Mesendoderm (in vitro differentiated cells): ENCODE results near the gene ORAI1.
"Not testable (repeated sequence)": the region's sequence is repeated elsewhere in the genome, so short reads cannot be mapped to it uniquely, and the experiment has no call there.

ENCODE experiments used
- DNase-seq: peaks from one replicate; pipeline ENCODE4 v3.0.0; 2013
- H2AK5ac ChIP-seq: 2 replicates; pipeline ENCODE4 v1.6.1; 2013; ENCODE audit warnings: low read length, inconsistent platforms
- H2BK120ac ChIP-seq: 2 replicates; pipeline ENCODE4 v1.6.1; 2013; ENCODE audit warnings: low read depth, mild to moderate bottlenecking, low read length, moderate library complexity, mixed read lengths
- H2BK15ac ChIP-seq: replicated peaks from 2 replicates; pipeline ENCODE4 v1.6.1; 2013; ENCODE audit warnings: low read depth, mild to moderate bottlenecking, moderate library complexity
- H2BK5ac ChIP-seq: 2 replicates; pipeline ENCODE4 v1.6.1; 2013; ENCODE audit warnings: low read length, inconsistent platforms
- H3K18ac ChIP-seq: 2 replicates; pipeline ENCODE4 v1.6.1; 2013; ENCODE audit warnings: mild to moderate bottlenecking, low read length, mixed read lengths
- H3K23ac ChIP-seq: one replicate; pipeline ENCODE4 v1.6.1; 2013; ENCODE audit warnings: low read length
- H3K27ac ChIP-seq: 2 replicates; pipeline ENCODE4 v1.5.1; 2013; ENCODE audit warnings: low read depth, mild to moderate bottlenecking, inconsistent platforms, low read length, moderate library complexity
- H3K27me3 ChIP-seq: 2 replicates; pipeline ENCODE4 v1.6.1; 2013; ENCODE audit warnings: low read length, control low read depth, mild to moderate bottlenecking, inconsistent platforms; ENCODE audit not compliant: insufficient read depth, poor library complexity
- H3K36me3 ChIP-seq: 2 replicates; pipeline ENCODE4 v1.6.1; 2013; ENCODE audit warnings: low read length, inconsistent platforms; ENCODE audit not compliant: control insufficient read depth, insufficient read depth
- H3K4ac ChIP-seq: one replicate; pipeline ENCODE4 v1.6.1; 2013; ENCODE audit warnings: low read depth, mild to moderate bottlenecking, low read length, moderate library complexity
- H3K4me1 ChIP-seq: 2 replicates; pipeline ENCODE4 v1.6.1; 2013; ENCODE audit warnings: low read depth, low read length, inconsistent platforms; ENCODE audit not compliant: control insufficient read depth
- H3K4me2 ChIP-seq: 2 replicates; pipeline ENCODE4 v1.6.1; 2013; ENCODE audit warnings: low read length
- H3K4me3 ChIP-seq: 2 replicates; pipeline ENCODE4 v1.5.1; 2013; ENCODE audit warnings: mild to moderate bottlenecking, low read length
- H3K56ac ChIP-seq: one replicate; pipeline ENCODE4 v1.6.1; 2013; ENCODE audit warnings: low read length
- H3K79me1 ChIP-seq: 2 replicates; pipeline ENCODE4 v1.6.1; 2013; ENCODE audit warnings: low read length, inconsistent platforms
- H3K79me2 ChIP-seq: 2 replicates; pipeline ENCODE4 v1.6.1; 2013; ENCODE audit warnings: mild to moderate bottlenecking, low read length; ENCODE audit not compliant: control insufficient read depth, insufficient read depth
- H3K9ac ChIP-seq: 2 replicates; pipeline ENCODE4 v1.6.1; 2013; ENCODE audit warnings: low read length, inconsistent platforms
- H4K5ac ChIP-seq: one replicate; pipeline ENCODE4 v1.6.1; 2013; ENCODE audit warnings: low read length
- H4K8ac ChIP-seq: one replicate; pipeline ENCODE4 v1.6.1; 2013; ENCODE audit warnings: low read depth, mild to moderate bottlenecking, control low read depth, low read length, moderate library complexity
- WGBS: extraction: QIAGEN DNeasy Blood & Tissue Kit; methylation state at CpG from one replicate; pipeline ENCODE4 v1.1.7; 2013; ENCODE audit warnings: low lambda C conversion rate, missing lambda C conversion rate; ENCODE audit not compliant: insufficient coverage; ENCODE audit errors: extremely low coverage; 5-methylcytosine and 5-hydroxymethylcytosine counted together

Gene ORAI1

GRCh38 chr12:121652767-121653497, 26.6 kb downstream of the ORAI1 start:
- no peak overlapping the region for H2BK120ac ChIP-seq
- no peaks in the 10 kb centered on the region for H3K36me3 ChIP-seq
- no peak overlapping the region for H3K23ac ChIP-seq
- no CpG with 5 or more reads among the region's 16 CpGs for WGBS
- peak; percentile 33 for DNase-seq
- no peak overlapping the region for H3K4ac ChIP-seq
- H3K4me2 ChIP-seq = no peak overlapping the region
- no peaks in the 10 kb centered on the region for H3K79me2 ChIP-seq
- no peak overlapping the region for H4K5ac ChIP-seq
- no peak overlapping the region for H3K4me3 ChIP-seq
- no peak overlapping the region for H2BK15ac ChIP-seq
- no peak overlapping the region for H2AK5ac ChIP-seq
- no peaks in the 10 kb centered on the region for H3K79me1 ChIP-seq
- H2BK5ac ChIP-seq = no peak overlapping the region
- H3K18ac ChIP-seq = no peak overlapping the region
- no peaks in the 10 kb centered on the region for H3K4me1 ChIP-seq
- no peak overlapping the region for H3K27ac ChIP-seq
- no peak overlapping the region for H3K9ac ChIP-seq
- no peak overlapping the region for H4K8ac ChIP-seq
- no peak overlapping the region for H3K56ac ChIP-seq
- H3K27me3 ChIP-seq = no peaks in the 10 kb centered on the region

- H4K5ac ChIP-seq = no peak overlapping the region
- H4K8ac ChIP-seq = no peak overlapping the region
- no peaks in the 10 kb centered on the region for H3K79me2 ChIP-seq
- H3K27ac ChIP-seq = no peak overlapping the region
- no peak overlapping the region for H2AK5ac ChIP-seq
- no peak for DNase-seq
- no peak overlapping the region for H3K4me3 ChIP-seq
- peaks cover 2% of the 10 kb centered on the region for H3K4me1 ChIP-seq
- H2BK15ac ChIP-seq = no peak overlapping the region
- no peak overlapping the region for H3K4ac ChIP-seq
- H3K27me3 ChIP-seq = no peaks in the 10 kb centered on the region
- WGBS = no CpG with 5 or more reads among the region's 18 CpGs
- H3K9ac ChIP-seq = no peak overlapping the region
- no peak overlapping the region for H2BK120ac ChIP-seq
- no peaks in the 10 kb centered on the region for H3K36me3 ChIP-seq
- H3K4me2 ChIP-seq = no peak overlapping the region
- H3K23ac ChIP-seq = no peak overlapping the region
- no peak overlapping the region for H2BK5ac ChIP-seq
- H3K56ac ChIP-seq = no peak overlapping the region
- H3K79me1 ChIP-seq = no peaks in the 10 kb centered on the region
- no peak overlapping the region for H3K18ac ChIP-seq
Measured at GRCh38 chr12:121653999-121654398, 27.7 kb downstream of the ORAI1 start.

GRCh38 chr12:121656122-121656521, 29.8 kb downstream of the ORAI1 start:
- Histone ChIP-seq H3K36me3 (no peaks in the 10 kb centered on the region), H3K4me1 (peaks cover 4% of the 10 kb centered on the region), H4K5ac (no peak overlapping the region), H3K4ac (no peak overlapping the region), H3K9ac (no peak overlapping the region), H3K79me1 (no peaks in the 10 kb centered on the region), H2BK15ac (no peak overlapping the region), H3K56ac (no peak overlapping the region), H3K27ac (no peak overlapping the region), H4K8ac (no peak overlapping the region), H2AK5ac (no peak overlapping the region), H3K4me2 (no peak overlapping the region), H3K27me3 (no peaks in the 10 kb centered on the region), H3K4me3 (no peak overlapping the region), H2BK5ac (no peak overlapping the region), H2BK120ac (no peak overlapping the region), H3K79me2 (no peaks in the 10 kb centered on the region), H3K18ac (no peak overlapping the region), H3K23ac (no peak overlapping the region)
- no CpG with 5 or more reads among the region's 2 CpGs for WGBS
- no peak for DNase-seq

- H3K4me3 ChIP-seq = no peak overlapping the region
- WGBS = no CpG with 5 or more reads among the region's 18 CpGs
- peak; percentile 53 for DNase-seq
Measured at GRCh38 chr12:121657305-121658008, 31.1 kb downstream of the ORAI1 start.

GRCh38 chr12:121661353-121662105, 35.2 kb downstream of the ORAI1 start:
- H3K9ac ChIP-seq, H4K5ac ChIP-seq, H3K18ac ChIP-seq, H3K56ac ChIP-seq, H3K27me3 ChIP-seq, H2BK120ac ChIP-seq, H3K36me3 ChIP-seq, H2BK5ac ChIP-seq, H3K4me1 ChIP-seq, H3K27ac ChIP-seq, H3K79me2 ChIP-seq, H3K23ac ChIP-seq, H2BK15ac ChIP-seq, DNase-seq, H3K4me2 ChIP-seq, H4K8ac ChIP-seq, H3K4ac ChIP-seq, H3K79me1 ChIP-seq, H2AK5ac ChIP-seq, H3K4me3 ChIP-seq: not testable (repeated sequence)
- no CpG with 5 or more reads among the region's 11 CpGs for WGBS

More at GRCh38 chr12:121657305-121658008, 31.1 kb downstream of the ORAI1 start:
- H3K56ac ChIP-seq = no peak overlapping the region
- no peaks in the 10 kb centered on the region for H3K79me2 ChIP-seq
- H3K18ac ChIP-seq = no peak overlapping the region
- H3K36me3 ChIP-seq = no peaks in the 10 kb centered on the region
- H3K79me1 ChIP-seq = no peaks in the 10 kb centered on the region
- H3K4me1 ChIP-seq = peaks cover 4% of the 10 kb centered on the region
- no peak overlapping the region for H3K4ac ChIP-seq
- H3K27me3 ChIP-seq = no peaks in the 10 kb centered on the region
- no peak overlapping the region for H2BK5ac ChIP-seq
- H4K8ac ChIP-seq = no peak overlapping the region
- no peak overlapping the region for H3K27ac ChIP-seq
- no peak overlapping the region for H2BK120ac ChIP-seq
- no peak overlapping the region for H4K5ac ChIP-seq
- H3K9ac ChIP-seq = no peak overlapping the region
- H2AK5ac ChIP-seq = no peak overlapping the region
- no peak overlapping the region for H3K23ac ChIP-seq
- H2BK15ac ChIP-seq = no peak overlapping the region
- no peak overlapping the region for H3K4me2 ChIP-seq
